Stimulated activated memory B cell treated with anti-CD40 and anti-IgM and Interleukin-4, amounts not matched to agents 10 μg/mL and 1 μg/mL and 100 μg/mL, for 72 hours (primary cell): ENCODE measurements around the gene SRP68.
"Not testable (repeated sequence)": the region's sequence is repeated elsewhere in the genome, so short reads cannot be mapped to it uniquely, and the experiment has no call there.

Experiments
- ATAC-seq: fragments of 150-1000 bp; cut with Tn5 transposase; 2 replicates; pipeline ENCODE4 v1.10.0; 2021
- H3K27ac Mint-ChIP-seq: one replicate; pipeline ENCODE4 v1.8.0; 2022; ENCODE audit warnings: mild to moderate bottlenecking, mixed read lengths
- H3K27me3 Mint-ChIP-seq: one replicate; pipeline ENCODE4 v1.8.0; 2022; ENCODE audit warnings: mixed read lengths
- H3K36me3 Mint-ChIP-seq: one replicate; pipeline ENCODE4 v1.8.0; 2022; ENCODE audit warnings: mixed read lengths
- H3K4me1 Mint-ChIP-seq: one replicate; pipeline ENCODE4 v1.8.0; 2022; ENCODE audit warnings: mixed read lengths
- H3K4me3 Mint-ChIP-seq: one replicate; pipeline ENCODE4 v1.8.0; 2022; ENCODE audit warnings: mild to moderate bottlenecking, moderate library complexity, mixed read lengths
- H3K9me3 Mint-ChIP-seq: one replicate; pipeline ENCODE4 v1.8.0; 2022; ENCODE audit warnings: mixed read lengths

SRP68 gene

DNA sequence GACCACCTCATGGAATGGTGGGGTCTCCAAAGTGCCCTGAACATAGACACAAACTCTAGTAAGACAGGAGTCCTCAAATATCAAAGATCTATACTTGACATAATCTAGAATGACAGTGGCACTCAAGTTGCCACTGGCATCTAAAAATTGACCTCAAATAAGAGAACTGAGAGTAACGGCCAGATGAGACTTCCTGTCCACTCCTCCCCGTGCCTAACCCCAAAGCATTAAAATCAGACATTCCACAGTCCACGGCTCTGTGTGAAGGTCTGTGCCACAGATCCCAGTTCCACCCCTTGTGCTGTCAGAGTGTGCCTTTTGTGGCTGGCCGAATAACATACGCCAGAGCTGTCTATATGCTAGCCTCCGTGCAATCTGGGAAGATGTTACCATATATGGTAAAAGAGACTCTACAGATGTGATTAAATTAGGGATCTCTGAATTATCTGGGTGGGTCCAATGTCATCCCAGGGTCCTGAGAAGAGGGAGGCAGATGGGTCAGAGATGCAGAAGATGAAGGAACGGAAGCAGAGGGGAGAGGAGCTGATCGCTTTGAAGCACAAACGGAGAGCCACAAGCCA is 24.2 kb downstream of the SRP68 start:
- Mint-ChIP-seq H3K27ac (peak overlapping the region; percentile 65), H3K4me3 (no peak overlapping the region), H3K9me3 (no peaks in the 10 kb centered on the region), H3K4me1 (peaks cover 9% of the 10 kb centered on the region), H3K36me3 (peaks cover 78% of the 10 kb centered on the region), H3K27me3 (no peaks in the 10 kb centered on the region)
- no peak for ATAC-seq

- ATAC-seq, result no peak
- Mint-ChIP-seq H3K36me3 (peaks cover 79% of the 10 kb centered on the region), H3K4me1 (peaks cover 9% of the 10 kb centered on the region), H3K9me3 (no peaks in the 10 kb centered on the region), H3K27me3 (no peaks in the 10 kb centered on the region), H3K4me3 (no peak overlapping the region), H3K27ac (no peak overlapping the region)
Measured at GRCh38 chr17:76046064-76046463, 26.3 kb downstream of the SRP68 start.

- not testable (repeated sequence) for H3K4me3 Mint-ChIP-seq, H3K4me1 Mint-ChIP-seq, H3K27me3 Mint-ChIP-seq, ATAC-seq, H3K9me3 Mint-ChIP-seq, H3K27ac Mint-ChIP-seq
- H3K36me3 Mint-ChIP-seq, result peaks cover 78% of the 10 kb centered on the region
Measured at GRCh38 chr17:76044475-76045007, 27.8 kb downstream of the SRP68 start.

- not testable (repeated sequence) for H3K4me1 Mint-ChIP-seq, H3K27me3 Mint-ChIP-seq, H3K9me3 Mint-ChIP-seq, H3K4me3 Mint-ChIP-seq, ATAC-seq, H3K27ac Mint-ChIP-seq
- peaks cover 78% of the 10 kb centered on the region for H3K36me3 Mint-ChIP-seq
Measured at GRCh38 chr17:76042868-76043267, 29.4 kb downstream of the SRP68 start.

DNA sequence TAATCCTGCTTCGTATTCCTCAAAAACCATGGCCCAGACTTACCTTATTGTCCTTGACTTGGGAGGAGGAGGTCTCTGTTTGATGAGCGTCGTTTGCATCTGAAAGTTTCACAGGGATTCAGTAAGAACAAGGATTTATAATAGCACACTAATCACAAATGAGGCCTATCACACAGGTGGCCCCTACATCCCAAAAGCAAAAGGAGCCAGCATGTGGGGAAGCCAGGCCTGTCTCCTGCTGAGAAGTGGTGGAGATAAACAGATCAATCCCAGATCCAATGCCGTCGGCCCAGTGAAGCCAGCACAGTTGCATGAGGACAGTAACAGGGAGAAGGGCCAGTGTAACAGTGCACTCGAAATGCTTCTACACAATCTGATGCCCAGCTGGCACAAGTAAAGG is 31.9 kb downstream of the SRP68 start:
- H3K4me3 Mint-ChIP-seq, result no peak overlapping the region
- peaks cover 64% of the 10 kb centered on the region for H3K36me3 Mint-ChIP-seq
- H3K4me1 Mint-ChIP-seq, result no peaks in the 10 kb centered on the region
- no peaks in the 10 kb centered on the region for H3K9me3 Mint-ChIP-seq
- H3K27me3 Mint-ChIP-seq, result no peaks in the 10 kb centered on the region
- ATAC-seq, result no peak
- no peak overlapping the region for H3K27ac Mint-ChIP-seq

DNA sequence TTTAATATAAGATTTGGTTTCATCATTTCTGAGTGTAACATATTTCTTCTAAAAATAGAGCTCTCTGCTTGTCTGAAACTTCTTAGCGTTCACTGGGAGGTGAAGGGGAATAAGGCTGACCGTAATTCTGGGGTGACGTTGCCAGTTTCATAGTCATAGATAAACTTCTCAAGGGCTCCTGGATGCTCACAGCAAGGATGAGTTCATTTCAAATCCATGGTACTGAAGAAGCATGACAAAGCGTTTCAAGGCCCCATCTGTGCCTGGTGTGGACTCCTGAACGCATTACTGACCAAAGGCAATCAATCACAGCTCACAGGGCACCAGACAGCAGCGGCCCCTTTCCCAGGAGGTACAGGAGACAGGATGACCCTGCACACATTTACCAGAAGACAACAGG is 33.2 kb downstream of the SRP68 start:
- ATAC-seq, result no peak

DNA sequence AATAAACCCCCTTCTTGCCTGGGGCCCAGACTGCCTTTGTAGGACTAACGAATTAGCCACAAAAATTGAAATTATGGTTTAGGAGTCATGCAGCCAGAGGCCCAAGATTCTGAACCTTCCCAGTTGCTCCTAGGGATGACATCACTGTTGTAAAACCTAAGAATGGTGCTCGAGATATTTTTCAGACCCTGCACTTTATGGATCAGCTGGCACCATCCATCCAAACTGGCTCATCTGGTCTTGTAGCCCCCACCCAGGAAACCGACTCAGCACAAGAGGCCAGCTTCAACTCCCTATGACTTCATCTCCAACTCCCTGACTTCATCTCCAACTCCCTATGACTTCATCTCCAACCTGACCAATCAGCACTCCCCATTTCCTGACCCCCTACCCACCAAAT is 34.3 kb downstream of the SRP68 start:
- H3K4me3 Mint-ChIP-seq, result no peak overlapping the region

More for the DNA sequence above, 33.2 kb downstream of the SRP68 start:
- no peaks in the 10 kb centered on the region for H3K27me3 Mint-ChIP-seq
- H3K4me3 Mint-ChIP-seq, result no peak overlapping the region
- H3K4me1 Mint-ChIP-seq, result no peaks in the 10 kb centered on the region
- no peaks in the 10 kb centered on the region for H3K9me3 Mint-ChIP-seq
- H3K27ac Mint-ChIP-seq, result no peak overlapping the region
- peaks cover 54% of the 10 kb centered on the region for H3K36me3 Mint-ChIP-seq

GRCh38 chr17:76036497-76037261 is 35.6 kb downstream of the SRP68 start:
- H3K27ac Mint-ChIP-seq, result no peak overlapping the region
- H3K9me3 Mint-ChIP-seq, result no peaks in the 10 kb centered on the region
- no peaks in the 10 kb centered on the region for H3K27me3 Mint-ChIP-seq
- H3K4me3 Mint-ChIP-seq, result no peak overlapping the region
- no peaks in the 10 kb centered on the region for H3K4me1 Mint-ChIP-seq
- H3K36me3 Mint-ChIP-seq, result peaks cover 34% of the 10 kb centered on the region
- ATAC-seq, result no peak

More for the DNA sequence above, 34.3 kb downstream of the SRP68 start:
- Mint-ChIP-seq H3K36me3 (peaks cover 43% of the 10 kb centered on the region), H3K4me1 (no peaks in the 10 kb centered on the region), H3K27ac (no peak overlapping the region), H3K27me3 (no peaks in the 10 kb centered on the region), H3K9me3 (no peaks in the 10 kb centered on the region)
- ATAC-seq, result no peak

- H3K36me3 Mint-ChIP-seq, result peaks cover 18% of the 10 kb centered on the region
- peaks cover 2% of the 10 kb centered on the region for H3K27me3 Mint-ChIP-seq
- ATAC-seq, result peak; percentile 36
- H3K27ac Mint-ChIP-seq, result no peak overlapping the region
- no peaks in the 10 kb centered on the region for H3K9me3 Mint-ChIP-seq
- H3K4me1 Mint-ChIP-seq, result peaks cover 2% of the 10 kb centered on the region
- no peak overlapping the region for H3K4me3 Mint-ChIP-seq
Measured at GRCh38 chr17:76034428-76035350, 37.6 kb downstream of the SRP68 start.

GRCh38 chr17:76033139-76033538 is 39.2 kb downstream of the SRP68 start:
- Mint-ChIP-seq H3K27me3 (peaks cover 10% of the 10 kb centered on the region), H3K36me3 (peaks cover 3% of the 10 kb centered on the region), H3K27ac (no peak overlapping the region), H3K4me3 (no peak overlapping the region), H3K4me1 (peaks cover 11% of the 10 kb centered on the region), H3K9me3 (no peaks in the 10 kb centered on the region)
- no peak for ATAC-seq

DNA sequence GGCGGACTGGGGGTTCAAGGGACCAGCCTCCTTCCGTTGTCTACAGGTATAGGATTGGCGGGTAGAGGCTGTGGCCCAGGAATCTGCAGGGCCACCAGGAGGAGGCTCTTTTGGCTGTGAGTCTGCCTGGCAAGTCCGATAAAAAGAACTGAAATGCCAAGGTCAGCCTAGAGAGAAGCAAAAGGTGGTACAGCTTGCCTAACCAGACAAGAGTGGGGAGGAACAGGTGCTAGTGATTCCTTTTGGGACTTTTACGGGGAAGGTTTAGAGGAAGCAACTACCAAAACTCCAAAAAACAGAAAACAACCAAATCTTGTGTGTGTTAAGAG is 39.6 kb downstream of the SRP68 start:
- Mint-ChIP-seq H3K4me1 (peaks cover 11% of the 10 kb centered on the region), H3K4me3 (no peak overlapping the region), H3K36me3 (no peaks in the 10 kb centered on the region), H3K27me3 (peaks cover 10% of the 10 kb centered on the region), H3K9me3 (no peaks in the 10 kb centered on the region), H3K27ac (no peak overlapping the region)
- ATAC-seq, result no peak

GRCh38 chr17:76032073-76032779 is 40.1 kb downstream of the SRP68 start:
- Mint-ChIP-seq H3K4me3 (no peak overlapping the region), H3K27me3 (peaks cover 10% of the 10 kb centered on the region), H3K36me3 (no peaks in the 10 kb centered on the region), H3K9me3 (no peaks in the 10 kb centered on the region), H3K4me1 (peaks cover 11% of the 10 kb centered on the region), H3K27ac (no peak overlapping the region)
- ATAC-seq, result no peak

DNA sequence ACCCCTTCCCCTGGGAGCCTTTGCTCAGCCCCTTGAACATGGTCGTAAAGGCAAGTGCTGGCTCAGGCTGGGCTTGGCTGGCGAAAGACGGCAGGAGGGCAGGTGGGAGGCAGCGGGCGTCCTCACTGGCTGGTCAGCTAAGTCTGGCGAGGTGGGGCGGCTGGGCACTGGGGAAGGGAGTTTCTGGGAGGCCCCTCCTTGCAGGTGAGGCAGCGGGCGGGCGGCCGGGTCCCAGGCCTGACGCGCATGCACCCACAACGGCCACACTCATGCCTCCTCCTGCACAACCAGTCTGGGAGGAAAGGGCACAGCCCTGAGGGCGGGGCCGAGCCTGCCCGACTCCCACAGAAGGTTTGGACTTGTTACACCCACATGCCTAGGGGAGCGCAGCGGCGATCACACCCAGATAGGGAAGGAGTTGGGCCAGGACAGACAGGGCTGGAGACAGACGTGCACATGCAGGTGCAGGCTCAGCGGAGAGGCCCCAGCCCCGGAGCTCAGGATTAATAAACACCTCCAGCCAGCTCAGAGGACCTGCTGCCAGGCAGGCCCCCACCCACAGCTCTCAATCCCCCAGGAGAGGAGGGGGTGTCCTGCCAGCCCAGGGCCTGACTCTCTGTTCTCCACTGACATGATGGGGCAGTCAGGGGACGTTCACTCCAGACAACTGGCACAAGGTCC is 45.0 kb downstream of the SRP68 start, which contains the start of gene EVPL:
EVPL (minus strand) TSS at position 148 of the 681 bp plus-strand sequence; CDS start at position 40, 108 bp downstream.
- no peak within 1 kb of the TSS for H3K4me3 Mint-ChIP-seq
- H3K4me1 Mint-ChIP-seq, result peaks cover 11% of the 10 kb centered on the region
- peak; percentile 3 for ATAC-seq
- no peaks in the 10 kb centered on the region for H3K36me3 Mint-ChIP-seq
- H3K27ac Mint-ChIP-seq, result no peak within 1 kb of the TSS
- H3K9me3 Mint-ChIP-seq, result no peaks in the 10 kb centered on the region
- peaks cover 22% of the 10 kb centered on the region for H3K27me3 Mint-ChIP-seq

- H3K27ac Mint-ChIP-seq, result no peak overlapping the region
- H3K27me3 Mint-ChIP-seq, result peaks cover 22% of the 10 kb centered on the region
- peak; percentile 10 for ATAC-seq
- no peaks in the 10 kb centered on the region for H3K9me3 Mint-ChIP-seq
- no peak overlapping the region for H3K4me3 Mint-ChIP-seq
- H3K4me1 Mint-ChIP-seq, result peaks cover 11% of the 10 kb centered on the region
- no peaks in the 10 kb centered on the region for H3K36me3 Mint-ChIP-seq
Measured at GRCh38 chr17:76026714-76027158, 45.6 kb downstream of the SRP68 start.
